Astrocyte (in vitro differentiated cells and primary cell): Measurements from ENCODE around the gene CDKN1B. TPM values are rescaled to one million over a fixed set of nuclear protein-coding genes. Genes with fewer than 3 reads are reported as not detected.

ENCODE experiments used
- DNase-seq: peaks from one replicate; pipeline ENCODE4 v3.0.0-alpha.2; 2010; ENCODE audit warnings: low read depth
- FAIRE-seq: peaks from 2 replicates; lab custom pipeline; 2011; peaks lifted over from hg19 to GRCh38; lab: Jason Lieb, UNC
- H2AFZ ChIP-seq: 2 replicates; pipeline ENCODE4 v1.6.0; 2012; ENCODE audit warnings: low read depth, low read length, inconsistent platforms
- H3K27ac ChIP-seq: 2 replicates; pipeline ENCODE4 v1.5.1; 2011; ENCODE audit warnings: low read depth, low read length, inconsistent platforms
- H3K27me3 ChIP-seq: 2 replicates; pipeline ENCODE4 v1.6.0; 2011; ENCODE audit warnings: low read length, inconsistent platforms; ENCODE audit not compliant: insufficient read depth
- H3K36me3 ChIP-seq: 2 replicates; pipeline ENCODE4 v1.5.1; 2011; ENCODE audit warnings: low read length, inconsistent platforms; ENCODE audit not compliant: insufficient read depth
- H3K4me1 ChIP-seq: 2 replicates; pipeline ENCODE4 v1.5.1; 2011; ENCODE audit warnings: low read length, inconsistent platforms; ENCODE audit not compliant: insufficient read depth
- H3K4me2 ChIP-seq: 2 replicates; pipeline ENCODE4 v1.6.0; 2012; ENCODE audit warnings: low read length, inconsistent platforms
- H3K4me3 ChIP-seq: 2 replicates; pipeline ENCODE4 v1.5.1; 2011; ENCODE audit warnings: low read depth, mild to moderate bottlenecking, low read length, inconsistent platforms; ENCODE audit not compliant: insufficient read depth
- H3K79me2 ChIP-seq: 2 replicates; pipeline ENCODE4 v1.6.0; 2012; ENCODE audit warnings: mild to moderate bottlenecking, low read length, inconsistent platforms; ENCODE audit not compliant: insufficient read depth
- H3K9ac ChIP-seq: 2 replicates; pipeline ENCODE4 v1.6.0; 2012; ENCODE audit warnings: mild to moderate bottlenecking, low read length, inconsistent platforms
- H3K9me3 ChIP-seq: 2 replicates; pipeline ENCODE4 v1.5.1; 2012; ENCODE audit warnings: low read depth, mild to moderate bottlenecking, low read length, inconsistent platforms; ENCODE audit not compliant: insufficient read depth
- H4K20me1 ChIP-seq: 2 replicates; pipeline ENCODE4 v1.6.0; 2012; ENCODE audit warnings: low read length, inconsistent platforms; ENCODE audit not compliant: insufficient read depth
- H3K27ac Mint-ChIP-seq: one replicate; pipeline ENCODE4 v1.8.0; 2021; ENCODE audit warnings: mild to moderate bottlenecking, mixed read lengths; ENCODE audit not compliant: unreplicated experiment
- H3K27me3 Mint-ChIP-seq: one replicate; pipeline ENCODE4 v1.8.0; 2021; ENCODE audit warnings: low read depth, mixed read lengths; ENCODE audit not compliant: unreplicated experiment
- H3K36me3 Mint-ChIP-seq: one replicate; pipeline ENCODE4 v1.8.0; 2021; ENCODE audit warnings: low read depth, mixed read lengths; ENCODE audit not compliant: unreplicated experiment
- H3K4me1 Mint-ChIP-seq: one replicate; pipeline ENCODE4 v1.8.0; 2021; ENCODE audit warnings: low read depth, mixed read lengths; ENCODE audit not compliant: unreplicated experiment
- H3K4me3 Mint-ChIP-seq: one replicate; pipeline ENCODE4 v1.8.0; 2021; ENCODE audit warnings: mild to moderate bottlenecking, moderate library complexity, mixed read lengths; ENCODE audit not compliant: unreplicated experiment
- H3K9me3 Mint-ChIP-seq: one replicate; pipeline ENCODE4 v1.8.0; 2021; ENCODE audit warnings: mild to moderate bottlenecking, mixed read lengths; ENCODE audit not compliant: unreplicated experiment
- CTCF ChIP-seq: IDR thresholded peaks from 2 replicates; pipeline ENCODE4 v1.5.1; 2011; ENCODE audit warnings: low read depth, mild to moderate bottlenecking, inconsistent platforms, low read length, moderate library complexity; ENCODE audit not compliant: insufficient read depth
- EZH2 ChIP-seq: IDR thresholded peaks from 2 replicates; pipeline ENCODE4 v1.6.1; 2012; ENCODE audit warnings: mild to moderate bottlenecking, low read length, inconsistent platforms; ENCODE audit not compliant: insufficient read depth
- total RNA-seq: library from RNA; stranded (reverse); gene quantifications from 2 replicates; pipeline ENCODE4 v1.2.1, GENCODE V29; 2021

Gene CDKN1B
- total RNA-seq, 1 donor from 2014 or later: 13.4 TPM

DNA sequence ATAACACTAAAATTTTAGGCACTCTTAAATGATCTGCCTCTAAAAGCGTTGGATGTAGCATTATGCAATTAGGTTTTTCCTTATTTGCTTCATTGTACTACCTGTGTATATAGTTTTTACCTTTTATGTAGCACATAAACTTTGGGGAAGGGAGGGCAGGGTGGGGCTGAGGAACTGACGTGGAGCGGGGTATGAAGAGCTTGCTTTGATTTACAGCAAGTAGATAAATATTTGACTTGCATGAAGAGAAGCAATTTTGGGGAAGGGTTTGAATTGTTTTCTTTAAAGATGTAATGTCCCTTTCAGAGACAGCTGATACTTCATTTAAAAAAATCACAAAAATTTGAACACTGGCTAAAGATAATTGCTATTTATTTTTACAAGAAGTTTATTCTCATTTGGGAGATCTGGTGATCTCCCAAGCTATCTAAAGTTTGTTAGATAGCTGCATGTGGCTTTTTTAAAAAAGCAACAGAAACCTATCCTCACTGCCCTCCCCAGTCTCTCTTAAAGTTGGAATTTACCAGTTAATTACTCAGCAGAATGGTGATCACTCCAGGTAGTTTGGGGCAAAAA lies 4.1 kb downstream of the CDKN1B start:
- H3K27ac Mint-ChIP-seq: no peak overlapping the region
- no peak for DNase-seq
- H3K9me3 ChIP-seq: no peaks in the 10 kb centered on the region
- FAIRE-seq: no peak
- peaks cover 15% of the 10 kb centered on the region for H3K36me3 ChIP-seq
- peaks cover 34% of the 10 kb centered on the region for H3K4me1 ChIP-seq
- H3K4me2 ChIP-seq: peak overlapping the region; percentile 89
- H3K27me3 Mint-ChIP-seq: no peaks in the 10 kb centered on the region
- peak overlapping the region; percentile 92 for H3K27ac ChIP-seq
- no peaks in the 10 kb centered on the region for H3K9me3 Mint-ChIP-seq
- H2AFZ ChIP-seq: no peak overlapping the region
- no peak overlapping the region for H3K4me3 Mint-ChIP-seq
- H3K9ac ChIP-seq: peak overlapping the region; percentile 98
- no peak for TF ChIP-seq CTCF
- TF ChIP-seq EZH2: no peak
- peaks cover 10% of the 10 kb centered on the region for H3K4me1 Mint-ChIP-seq
- peaks cover 5% of the 10 kb centered on the region for H3K36me3 Mint-ChIP-seq
- H3K4me3 ChIP-seq: peak overlapping the region; percentile 50
- H4K20me1 ChIP-seq: peaks cover 20% of the 10 kb centered on the region
- H3K79me2 ChIP-seq: peaks cover 71% of the 10 kb centered on the region
- H3K27me3 ChIP-seq: no peaks in the 10 kb centered on the region

GRCh38 chr12:12721814-12722434 lies 4.8 kb downstream of the CDKN1B start:
- Mint-ChIP-seq H3K4me3 (no peak overlapping the region), H3K27me3 (no peaks in the 10 kb centered on the region), H3K4me1 (peaks cover 12% of the 10 kb centered on the region), H3K36me3 (peaks cover 5% of the 10 kb centered on the region), H3K27ac (no peak overlapping the region), H3K9me3 (no peaks in the 10 kb centered on the region)
- DNase-seq (no peak), FAIRE-seq (no peak)
- Histone ChIP-seq H3K36me3 (peaks cover 15% of the 10 kb centered on the region), H3K27ac (peak overlapping the region; percentile 92), H2AFZ (no peak overlapping the region), H4K20me1 (peaks cover 20% of the 10 kb centered on the region), H3K4me1 (peaks cover 32% of the 10 kb centered on the region), H3K4me3 (peak overlapping the region; percentile 63), H3K9me3 (no peaks in the 10 kb centered on the region), H3K9ac (peak overlapping the region; percentile 98), H3K79me2 (peaks cover 77% of the 10 kb centered on the region), H3K4me2 (peak overlapping the region; percentile 89), H3K27me3 (no peaks in the 10 kb centered on the region)
- no peak for TF ChIP-seq CTCF
- no peak for TF ChIP-seq EZH2
